Endothelial cell (in vitro differentiated cells): ENCODE results near the gene SLC8A1. TPM values are rescaled to one million over a fixed set of nuclear protein-coding genes. Genes with fewer than 3 reads are reported as not detected.

Experiments
- DNase-seq: peaks from one replicate; pipeline ENCODE4 v3.0.0; 2021; ENCODE audit warnings: low spot score
- H3K27ac Mint-ChIP-seq: one replicate; pipeline ENCODE4 v1.8.0; 2021; ENCODE audit warnings: mixed read lengths, inconsistent platforms; ENCODE audit not compliant: unreplicated experiment
- H3K27me3 Mint-ChIP-seq: one replicate; pipeline ENCODE4 v1.8.0; 2021; ENCODE audit warnings: mild to moderate bottlenecking, moderate library complexity, mixed read lengths, inconsistent platforms; ENCODE audit not compliant: unreplicated experiment
- H3K36me3 Mint-ChIP-seq: one replicate; pipeline ENCODE4 v1.8.0; 2021; ENCODE audit warnings: mild to moderate bottlenecking, low read depth, mixed read lengths, inconsistent platforms; ENCODE audit not compliant: unreplicated experiment
- H3K4me1 Mint-ChIP-seq: one replicate; pipeline ENCODE4 v1.8.0; 2021; ENCODE audit warnings: mild to moderate bottlenecking, mixed read lengths, inconsistent platforms; ENCODE audit not compliant: unreplicated experiment
- H3K4me3 Mint-ChIP-seq: one replicate; pipeline ENCODE4 v1.8.0; 2021; ENCODE audit warnings: mild to moderate bottlenecking, mixed read lengths, inconsistent platforms; ENCODE audit not compliant: unreplicated experiment
- H3K9me3 Mint-ChIP-seq: one replicate; pipeline ENCODE4 v1.8.0; 2021; ENCODE audit warnings: mixed read lengths, inconsistent platforms; ENCODE audit not compliant: unreplicated experiment
- total RNA-seq: library from RNA; stranded (reverse); fragmentation: NEBNext Ultra II Directional; extraction: Animal tissue kit (Norgen Biotek cat#: 25700); gene quantifications from one replicate; pipeline ENCODE4 v1.2.1, GENCODE V29; 2021; ENCODE audit not compliant: unreplicated experiment
- TF ChIP-seq, protein P1 (sequence below): fragments of 200-600 bp; sonication (generic); IDR thresholded peaks from one replicate; pipeline ENCODE4 v1.5.0; 2021; ENCODE audit warnings: antibody characterized with exemption; ENCODE audit not compliant: unreplicated experiment

Gene SLC8A1
- total RNA-seq, 1 donor from 2014 or later = 0.80 TPM

DNA sequence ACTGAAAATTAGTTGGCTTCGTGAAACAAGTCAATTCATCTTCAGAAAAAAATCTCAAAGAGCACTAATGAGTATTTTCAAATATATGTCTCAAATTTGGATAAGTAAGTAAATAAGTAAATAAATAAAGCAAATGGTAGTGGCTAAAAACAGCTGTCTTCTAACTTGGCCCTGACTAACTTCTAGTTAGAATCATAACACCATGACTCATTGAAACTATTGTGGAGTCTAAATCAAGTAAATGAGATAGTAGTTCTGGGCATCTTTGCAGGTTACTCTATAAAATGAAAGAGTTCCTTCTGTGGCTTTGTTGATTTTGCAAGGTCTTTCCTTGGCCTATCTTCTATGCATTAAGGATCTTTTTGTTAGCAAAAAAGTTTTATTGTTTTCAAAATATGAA, 110.7 kb downstream of the SLC8A1 start:
- Mint-ChIP-seq H3K36me3 (no peaks in the 10 kb centered on the region), H3K4me1 (peaks cover under 1% of the 10 kb centered on the region), H3K4me3 (no peak overlapping the region), H3K9me3 (no peaks in the 10 kb centered on the region), H3K27me3 (no peaks in the 10 kb centered on the region), H3K27ac (no peak overlapping the region)
- TF ChIP-seq, protein P1, sequence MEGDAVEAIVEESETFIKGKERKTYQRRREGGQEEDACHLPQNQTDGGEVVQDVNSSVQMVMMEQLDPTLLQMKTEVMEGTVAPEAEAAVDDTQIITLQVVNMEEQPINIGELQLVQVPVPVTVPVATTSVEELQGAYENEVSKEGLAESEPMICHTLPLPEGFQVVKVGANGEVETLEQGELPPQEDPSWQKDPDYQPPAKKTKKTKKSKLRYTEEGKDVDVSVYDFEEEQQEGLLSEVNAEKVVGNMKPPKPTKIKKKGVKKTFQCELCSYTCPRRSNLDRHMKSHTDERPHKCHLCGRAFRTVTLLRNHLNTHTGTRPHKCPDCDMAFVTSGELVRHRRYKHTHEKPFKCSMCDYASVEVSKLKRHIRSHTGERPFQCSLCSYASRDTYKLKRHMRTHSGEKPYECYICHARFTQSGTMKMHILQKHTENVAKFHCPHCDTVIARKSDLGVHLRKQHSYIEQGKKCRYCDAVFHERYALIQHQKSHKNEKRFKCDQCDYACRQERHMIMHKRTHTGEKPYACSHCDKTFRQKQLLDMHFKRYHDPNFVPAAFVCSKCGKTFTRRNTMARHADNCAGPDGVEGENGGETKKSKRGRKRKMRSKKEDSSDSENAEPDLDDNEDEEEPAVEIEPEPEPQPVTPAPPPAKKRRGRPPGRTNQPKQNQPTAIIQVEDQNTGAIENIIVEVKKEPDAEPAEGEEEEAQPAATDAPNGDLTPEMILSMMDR = no peak
- DNase-seq = no peak

GRCh38 chr2:40339026-40339425, 112.9 kb downstream of the SLC8A1 start:
- Mint-ChIP-seq H3K27me3 (no peaks in the 10 kb centered on the region), H3K27ac (no peak overlapping the region), H3K4me1 (no peaks in the 10 kb centered on the region), H3K9me3 (no peaks in the 10 kb centered on the region), H3K4me3 (no peak overlapping the region), H3K36me3 (no peaks in the 10 kb centered on the region)
- DNase-seq = no peak
- TF ChIP-seq, protein P1 = no peak

- H3K4me1 Mint-ChIP-seq = peaks cover 12% of the 10 kb centered on the region
- no peak overlapping the region for H3K4me3 Mint-ChIP-seq
- H3K9me3 Mint-ChIP-seq = no peaks in the 10 kb centered on the region
- TF ChIP-seq, protein P1 = no peak
- peaks cover 3% of the 10 kb centered on the region for H3K27me3 Mint-ChIP-seq
- DNase-seq = no peak
- H3K27ac Mint-ChIP-seq = no peak overlapping the region
- H3K36me3 Mint-ChIP-seq = no peaks in the 10 kb centered on the region
Observed at GRCh38 chr2:40332191-40332826, 119.6 kb downstream of the SLC8A1 start.

DNA sequence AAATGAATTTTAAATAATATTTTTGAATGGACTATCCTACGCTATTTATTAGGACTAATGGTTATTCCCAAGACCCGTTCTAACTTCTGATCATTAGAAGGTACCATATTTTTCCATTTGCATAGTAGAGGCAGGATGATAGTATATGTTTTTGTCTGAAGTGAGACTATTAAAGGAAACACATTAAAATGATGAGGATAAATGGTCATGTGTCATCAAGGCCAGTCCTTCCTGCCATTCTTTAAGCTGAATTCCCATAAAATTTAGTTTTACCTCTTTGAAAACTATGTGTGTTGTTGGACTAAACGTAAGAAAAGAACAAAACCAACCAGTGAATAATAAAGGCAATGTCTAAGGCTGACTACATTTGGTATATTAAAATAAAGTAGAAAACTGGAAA, 121.8 kb downstream of the SLC8A1 start:
- no peak overlapping the region for H3K4me3 Mint-ChIP-seq

GRCh38 chr2:40329739-40330030, 122.2 kb downstream of the SLC8A1 start:
- H3K4me3 Mint-ChIP-seq = no peak overlapping the region
- peaks cover 3% of the 10 kb centered on the region for H3K27me3 Mint-ChIP-seq
- H3K4me1 Mint-ChIP-seq = peaks cover 12% of the 10 kb centered on the region
- TF ChIP-seq, protein P1 = no peak
- DNase-seq = no peak
- no peaks in the 10 kb centered on the region for H3K36me3 Mint-ChIP-seq
- no peaks in the 10 kb centered on the region for H3K9me3 Mint-ChIP-seq
- no peak overlapping the region for H3K27ac Mint-ChIP-seq

More for the DNA sequence above, 121.8 kb downstream of the SLC8A1 start:
- H3K36me3 Mint-ChIP-seq = no peaks in the 10 kb centered on the region
- peaks cover 12% of the 10 kb centered on the region for H3K4me1 Mint-ChIP-seq
- DNase-seq = no peak
- peaks cover 3% of the 10 kb centered on the region for H3K27me3 Mint-ChIP-seq
- H3K9me3 Mint-ChIP-seq = no peaks in the 10 kb centered on the region
- H3K27ac Mint-ChIP-seq = no peak overlapping the region
- TF ChIP-seq, protein P1 = no peak
